HEK293 (cell line): ENCODE results near the gene MORC4.

Experiments
- GFI1B ChIP-seq: fragments of 450-650 bp; formaldehyde crosslinking; IDR thresholded peaks from 2 replicates; pipeline ENCODE4 v1.5.1; 2016; ENCODE audit warnings: missing biosample characterization, missing genetic modification characterization
- ZBTB1 ChIP-seq: fragments of 450-650 bp; formaldehyde crosslinking; IDR thresholded peaks from 2 replicates; pipeline ENCODE4 v1.5.1; 2016; ENCODE audit warnings: missing biosample characterization, missing genetic modification characterization
- ZBTB48 ChIP-seq: fragments of 450-650 bp; formaldehyde crosslinking; IDR thresholded peaks from 2 replicates; pipeline ENCODE4 v1.5.1; 2016; ENCODE audit warnings: missing biosample characterization, missing genetic modification characterization
- ZBTB8A ChIP-seq: fragments of 450-650 bp; formaldehyde crosslinking; IDR thresholded peaks from 2 replicates; pipeline ENCODE4 v1.5.1; 2016; ENCODE audit warnings: missing biosample characterization, missing genetic modification characterization
- ZNF2 ChIP-seq: fragments of 450-650 bp; formaldehyde crosslinking; IDR thresholded peaks from 2 replicates; pipeline ENCODE4 v1.5.1; 2016; ENCODE audit warnings: missing biosample characterization, missing genetic modification characterization
- ZNF48 ChIP-seq: fragments of 450-650 bp; formaldehyde crosslinking; IDR thresholded peaks from 2 replicates; pipeline ENCODE4 v1.5.1; 2016; ENCODE audit warnings: missing biosample characterization, missing genetic modification characterization
- TF ChIP-seq, protein P1 (sequence below): fragments of 450-650 bp; formaldehyde crosslinking; IDR thresholded peaks from 2 replicates; pipeline ENCODE4 v1.5.1; 2016; ENCODE audit warnings: missing biosample characterization, missing genetic modification characterization

DNA sequence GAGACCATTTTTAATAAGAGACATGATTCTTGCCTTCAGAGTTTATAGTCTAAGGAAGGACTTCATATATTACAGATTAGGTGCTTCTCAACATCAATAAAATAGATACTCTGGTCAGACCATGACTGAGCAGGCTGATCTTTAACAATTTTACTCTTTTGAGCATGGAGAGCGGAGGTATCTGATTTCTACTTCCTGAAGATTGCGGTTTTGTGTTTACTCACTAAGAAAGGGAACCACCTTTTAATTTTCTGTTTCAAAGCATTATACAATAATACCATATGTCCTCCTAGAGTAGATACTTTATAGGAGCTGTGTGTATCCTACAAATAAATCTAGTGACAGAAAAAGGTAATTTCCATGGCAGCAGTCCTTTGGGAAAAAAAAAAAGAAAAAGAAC is 12.5 kb downstream of the MORC4 start:
- TF ChIP-seq ZBTB1 (no peak), ZNF2 (tag by site-specific recombination) (no peak), ZNF48 (tag by site-specific recombination) (no peak), ZBTB48 (tag by site-specific recombination) (no peak), ZBTB8A (tag by site-specific recombination) (no peak), GFI1B (no peak)
- TF ChIP-seq, protein P1, sequence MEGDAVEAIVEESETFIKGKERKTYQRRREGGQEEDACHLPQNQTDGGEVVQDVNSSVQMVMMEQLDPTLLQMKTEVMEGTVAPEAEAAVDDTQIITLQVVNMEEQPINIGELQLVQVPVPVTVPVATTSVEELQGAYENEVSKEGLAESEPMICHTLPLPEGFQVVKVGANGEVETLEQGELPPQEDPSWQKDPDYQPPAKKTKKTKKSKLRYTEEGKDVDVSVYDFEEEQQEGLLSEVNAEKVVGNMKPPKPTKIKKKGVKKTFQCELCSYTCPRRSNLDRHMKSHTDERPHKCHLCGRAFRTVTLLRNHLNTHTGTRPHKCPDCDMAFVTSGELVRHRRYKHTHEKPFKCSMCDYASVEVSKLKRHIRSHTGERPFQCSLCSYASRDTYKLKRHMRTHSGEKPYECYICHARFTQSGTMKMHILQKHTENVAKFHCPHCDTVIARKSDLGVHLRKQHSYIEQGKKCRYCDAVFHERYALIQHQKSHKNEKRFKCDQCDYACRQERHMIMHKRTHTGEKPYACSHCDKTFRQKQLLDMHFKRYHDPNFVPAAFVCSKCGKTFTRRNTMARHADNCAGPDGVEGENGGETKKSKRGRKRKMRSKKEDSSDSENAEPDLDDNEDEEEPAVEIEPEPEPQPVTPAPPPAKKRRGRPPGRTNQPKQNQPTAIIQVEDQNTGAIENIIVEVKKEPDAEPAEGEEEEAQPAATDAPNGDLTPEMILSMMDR (tag by site-specific recombination): no peak
